H9 (cell line): ENCODE results near the gene MBD3L2. TPM values are rescaled to one million over a fixed set of nuclear protein-coding genes. Genes with fewer than 3 reads are reported as not detected.
"Not testable (repeated sequence)": the region's sequence is repeated elsewhere in the genome, so short reads cannot be mapped to it uniquely, and the experiment has no call there.

Experiments
- DNase-seq: peaks from one replicate; pipeline ENCODE4 v3.0.0-alpha.2; 2017
- H2AFZ ChIP-seq: one replicate; pipeline ENCODE4 v1.6.1; 2013; ENCODE audit warnings: mild to moderate bottlenecking, low read length, control low read depth, moderate library complexity
- H2AK5ac ChIP-seq: 2 replicates; pipeline ENCODE4 v1.6.1; 2013; ENCODE audit warnings: low read length, control low read depth, mixed read lengths; ENCODE audit not compliant: insufficient read length
- H2BK120ac ChIP-seq: one replicate; pipeline ENCODE4 v1.6.1; 2013; ENCODE audit warnings: low read depth, mild to moderate bottlenecking, low read length, control low read depth, inconsistent platforms; ENCODE audit not compliant: poor library complexity, severe bottlenecking
- H2BK12ac ChIP-seq: 2 replicates; pipeline ENCODE4 v1.6.1; 2013; ENCODE audit warnings: low read length, control low read depth, mixed read lengths, low read depth; ENCODE audit not compliant: insufficient read length
- H2BK15ac ChIP-seq: 2 replicates; pipeline ENCODE4 v1.6.1; 2013; ENCODE audit warnings: low read depth, low read length, control low read depth
- H2BK20ac ChIP-seq: one replicate; pipeline ENCODE4 v1.6.1; 2013; ENCODE audit warnings: low read depth, mild to moderate bottlenecking, low read length, control low read depth, inconsistent platforms; ENCODE audit not compliant: poor library complexity, severe bottlenecking
- H2BK5ac ChIP-seq: 2 replicates; pipeline ENCODE4 v1.6.1; 2013; ENCODE audit warnings: low read length, control low read depth, mixed read lengths; ENCODE audit not compliant: insufficient read length
- H3K14ac ChIP-seq: 2 replicates; pipeline ENCODE4 v1.6.1; 2013; ENCODE audit warnings: low read length, control low read depth; ENCODE audit not compliant: insufficient read depth
- H3K18ac ChIP-seq: 2 replicates; pipeline ENCODE4 v1.6.1; 2013; ENCODE audit warnings: low read depth, mild to moderate bottlenecking, mixed read lengths, low read length, control low read depth; ENCODE audit not compliant: insufficient read length
- H3K23ac ChIP-seq: 2 replicates; pipeline ENCODE4 v1.6.1; 2013; ENCODE audit warnings: low read length, control low read depth, mixed read lengths, low read depth; ENCODE audit not compliant: insufficient read length
- H3K23me2 ChIP-seq: 2 replicates; pipeline ENCODE4 v1.6.1; 2013; ENCODE audit warnings: low read depth, mild to moderate bottlenecking, mixed read lengths, low read length, control low read depth; ENCODE audit not compliant: insufficient read length, poor library complexity, severe bottlenecking
- H3K27ac ChIP-seq: 2 replicates; pipeline ENCODE4 v1.5.1; 2013; ENCODE audit warnings: low read length, control low read depth, mixed read lengths, low read depth; ENCODE audit not compliant: insufficient read length
- H3K27me3 ChIP-seq: 2 replicates; pipeline ENCODE4 v1.6.1; 2013; ENCODE audit warnings: low read length, control low read depth, inconsistent platforms; ENCODE audit not compliant: insufficient read depth
- H3K4ac ChIP-seq: 2 replicates; pipeline ENCODE4 v1.6.1; 2013; ENCODE audit warnings: low read depth, mild to moderate bottlenecking, control low read depth, inconsistent platforms, low read length, moderate library complexity
- H3K4me1 ChIP-seq: 2 replicates; pipeline ENCODE4 v1.6.1; 2013; ENCODE audit warnings: low read length, control low read depth, inconsistent platforms; ENCODE audit not compliant: insufficient read depth
- H3K4me2 ChIP-seq: 2 replicates; pipeline ENCODE4 v1.6.1; 2013; ENCODE audit warnings: low read length, control low read depth, mixed read lengths; ENCODE audit not compliant: insufficient read length, insufficient read depth
- H3K56ac ChIP-seq: 2 replicates; pipeline ENCODE4 v1.6.1; 2013; ENCODE audit warnings: low read depth, mild to moderate bottlenecking, mixed read lengths, low read length, control low read depth; ENCODE audit not compliant: insufficient read length
- H3K79me1 ChIP-seq: 2 replicates; pipeline ENCODE4 v1.6.1; 2013; ENCODE audit warnings: low read depth, mild to moderate bottlenecking, moderate library complexity, low read length, control low read depth, inconsistent platforms; ENCODE audit not compliant: insufficient read depth, poor library complexity, severe bottlenecking
- H3K79me2 ChIP-seq: 2 replicates; pipeline ENCODE4 v1.6.1; 2013; ENCODE audit warnings: low read length, control low read depth, inconsistent platforms; ENCODE audit not compliant: insufficient read depth
- H3K9ac ChIP-seq: 2 replicates; pipeline ENCODE4 v1.6.1; 2013; ENCODE audit warnings: low read length, control low read depth, mixed read lengths; ENCODE audit not compliant: insufficient read length; ENCODE audit errors: extremely low read depth
- H3K9me3 ChIP-seq: one replicate; pipeline ENCODE4 v1.6.1; 2013; ENCODE audit warnings: low read depth, low read length, inconsistent platforms; ENCODE audit not compliant: control insufficient read depth
- H3T11ph ChIP-seq: one replicate; pipeline ENCODE4 v1.6.1; 2013; ENCODE audit warnings: mild to moderate bottlenecking, low read length, control low read depth, inconsistent platforms
- H4K20me1 ChIP-seq: one replicate; pipeline ENCODE4 v1.6.1; 2013; ENCODE audit not compliant: control insufficient read depth, insufficient read length, insufficient read depth
- H4K5ac ChIP-seq: 2 replicates; pipeline ENCODE4 v1.6.1; 2013; ENCODE audit warnings: low read depth, mild to moderate bottlenecking, mixed read lengths, low read length, control low read depth; ENCODE audit not compliant: insufficient read length
- H4K8ac ChIP-seq: replicated peaks from 2 replicates; pipeline ENCODE4 v1.6.1; 2013; ENCODE audit warnings: low read length, control low read depth, mixed read lengths, low read depth; ENCODE audit not compliant: insufficient read length
- H4K91ac ChIP-seq: 2 replicates; pipeline ENCODE4 v1.6.1; 2013; ENCODE audit warnings: low read depth, mild to moderate bottlenecking, moderate library complexity, mixed read lengths, low read length, control low read depth; ENCODE audit not compliant: insufficient read length
- H3K27ac Mint-ChIP-seq, 3 experiments: 2 replicates in 2 of 3; 3 replicates in 1 of 3; pipeline ENCODE4 v1.8.0; 2020 to 2021; ENCODE audit warnings: mixed read lengths in 3 of 3, mild to moderate bottlenecking in 1 of 3, moderate library complexity in 1 of 3
- H3K27me3 Mint-ChIP-seq: 2 replicates; pipeline ENCODE4 v1.8.0; 2021; ENCODE audit warnings: low read depth, mild to moderate bottlenecking, moderate library complexity, mixed read lengths
- H3K36me3 Mint-ChIP-seq, 3 experiments: 2 replicates in 2 of 3; 3 replicates in 1 of 3; pipeline ENCODE4 v1.8.0; 2020 to 2021; ENCODE audit warnings: low read depth in 3 of 3, mixed read lengths in 3 of 3; ENCODE audit not compliant: insufficient read depth in 1 of 3
- H3K4me1 Mint-ChIP-seq, 2 experiments: 2 replicates each; pipeline ENCODE4 v1.8.0; 2020; ENCODE audit warnings: mixed read lengths in 2 of 2
- H3K4me3 Mint-ChIP-seq, 2 experiments: 2 replicates in 1 of 2; 3 replicates in 1 of 2; pipeline ENCODE4 v1.8.0; 2020 to 2021; ENCODE audit warnings: mild to moderate bottlenecking in 2 of 2, mixed read lengths in 2 of 2, moderate library complexity in 1 of 2
- H3K9me3 Mint-ChIP-seq, 2 experiments: 2 replicates in 1 of 2; 3 replicates in 1 of 2; pipeline ENCODE4 v1.8.0; 2020; ENCODE audit warnings: mild to moderate bottlenecking in 2 of 2, mixed read lengths in 2 of 2, moderate library complexity in 1 of 2
- CTCF ChIP-seq: fragments of 200-600 bp; sonication (generic); conservative IDR thresholded peaks from 3 replicates; pipeline ENCODE4 v1.8.0; 2021; ENCODE audit warnings: antibody characterized with exemption, mild to moderate bottlenecking
- WGBS: extraction: QIAGEN DNeasy Blood & Tissue Kit; methylation state at CpG from one replicate; pipeline ENCODE4 v1.1.7; 2013; ENCODE audit warnings: missing lambda C conversion rate, low lambda C conversion rate, mixed read lengths; ENCODE audit not compliant: insufficient read length; ENCODE audit errors: extremely low coverage; 5-methylcytosine and 5-hydroxymethylcytosine counted together
- total RNA-seq: library from RNA; stranded (reverse); gene quantifications from 2 replicates; pipeline ENCODE4 v1.2.1, GENCODE V29; 2021

Gene MBD3L2
- total RNA-seq, 1 experiment from 2014 or later: not detected

GRCh38 chr19:7018828-7019227, 30.3 kb upstream of the MBD3L2 start:
- Histone ChIP-seq H2BK120ac (no peak overlapping the region), H4K20me1 (no peaks in the 10 kb centered on the region), H2BK12ac (no peak overlapping the region), H4K8ac (no peak overlapping the region), H3K9me3 (peaks cover 11% of the 10 kb centered on the region), H3K23ac (no peak overlapping the region), H3K14ac (no peak overlapping the region), H3K27me3 (no peaks in the 10 kb centered on the region; the same call in 1 of the 2 replicates), H3K4me2 (no peak overlapping the region), H2AFZ (no peak overlapping the region), H3K9ac (no peak overlapping the region), H4K91ac (no peak overlapping the region), H2BK20ac (no peak overlapping the region), H3K23me2 (no peaks in the 10 kb centered on the region), H3K18ac (no peak overlapping the region), H3T11ph (no peak overlapping the region), H2BK5ac (no peak overlapping the region), H3K4ac (no peak overlapping the region), H2AK5ac (no peak overlapping the region), H4K5ac (no peak overlapping the region), H3K27ac (no peak overlapping the region), H2BK15ac (no peak overlapping the region), H3K79me1 (no peaks in the 10 kb centered on the region), H3K56ac (no peak overlapping the region), H3K79me2 (no peaks in the 10 kb centered on the region), H3K4me1 (no peaks in the 10 kb centered on the region)
- no CpG with 5 or more reads among the region's 6 CpGs for WGBS
- Mint-ChIP-seq H3K36me3 (peaks cover 0 to 9% (median 0%) of the 10 kb centered on the region in 3 experiments; a peak in 1 of 7 replicates), H3K9me3 (peaks cover 43 to 48% of the 10 kb centered on the region in 2 experiments), H3K27ac (no peak overlapping the region), H3K4me3 (no peak overlapping the region), H3K4me1 (no peaks in the 10 kb centered on the region), H3K27me3 (peaks cover 3% of the 10 kb centered on the region; the same call in 1 of the 2 replicates)
- DNase-seq: no peak
- no peak for TF ChIP-seq CTCF

DNA sequence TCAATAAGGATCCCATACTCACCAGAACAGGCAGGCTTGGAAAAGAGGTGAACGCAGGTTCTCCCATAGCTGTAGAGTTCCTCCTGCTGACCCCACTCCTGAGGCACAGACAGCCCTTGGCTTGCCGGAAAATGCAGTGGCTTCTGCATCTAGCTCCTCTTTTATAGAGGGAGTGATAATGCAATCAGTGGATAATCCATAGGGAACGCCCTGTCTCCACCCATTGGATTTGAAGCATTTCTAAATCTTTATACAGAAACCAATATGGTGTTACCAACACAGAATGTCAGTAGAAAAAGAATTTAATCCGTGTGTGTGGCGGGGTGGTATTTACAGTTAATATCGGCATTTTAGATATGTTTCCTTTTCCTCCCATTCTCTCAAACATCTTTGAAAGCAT, 27.8 kb upstream of the MBD3L2 start, which contains the start of gene MBD3L2B:
Gene MBD3L2B (minus strand): TSS at position 101 of the 400 bp plus-strand sequence. CDS start 34 bp downstream, at position 67.
- not testable (repeated sequence) for H3K4me2 ChIP-seq, H3K27ac ChIP-seq, H2BK5ac ChIP-seq, H3K27ac Mint-ChIP-seq, H3K23ac ChIP-seq, H2AFZ ChIP-seq, H3K23me2 ChIP-seq, H2AK5ac ChIP-seq, H3K4me3 Mint-ChIP-seq, H3K56ac ChIP-seq, H4K8ac ChIP-seq, H3K14ac ChIP-seq, H3K36me3 Mint-ChIP-seq, H2BK120ac ChIP-seq, H3K4ac ChIP-seq, H3K4me1 ChIP-seq, H2BK12ac ChIP-seq, H3K79me1 ChIP-seq, H3K9me3 ChIP-seq, H3T11ph ChIP-seq, H3K18ac ChIP-seq, H3K27me3 Mint-ChIP-seq, DNase-seq, H3K4me1 Mint-ChIP-seq, H3K9ac ChIP-seq, H4K91ac ChIP-seq, H3K79me2 ChIP-seq, H2BK15ac ChIP-seq, H3K27me3 ChIP-seq, H4K5ac ChIP-seq, H2BK20ac ChIP-seq, H4K20me1 ChIP-seq
- peaks cover 24 to 26% of the 10 kb centered on the region in 2 experiments for H3K9me3 Mint-ChIP-seq
- WGBS: no CpG with 5 or more reads among the region's 6 CpGs
